Loucy (cell line): ENCODE results near the gene TJP3.
A peak's percentile ranks its signal among the peaks of the same experiment; 100 is the strongest.
"Not testable (repeated sequence)": the region's sequence is repeated elsewhere in the genome, so short reads cannot be mapped to it uniquely, and the experiment has no call there.

Experiments
- H2AFZ ChIP-seq: fragments of 200-600 bp; sonication (generic); 2 replicates; pipeline ENCODE4 v1.6.0; 2016; ENCODE audit warnings: antibody characterized with exemption, mild to moderate bottlenecking, low read length, moderate library complexity
- H3F3A ChIP-seq: fragments of 200-600 bp; 2 replicates; pipeline ENCODE4 v1.6.0; 2016; ENCODE audit warnings: antibody characterized with exemption, low read depth, mild to moderate bottlenecking
- H3K27me3 ChIP-seq: fragments of 200-600 bp; sonication (generic); 2 replicates; pipeline ENCODE4 v1.6.1; 2014; ENCODE audit warnings: low read length, mild to moderate bottlenecking; ENCODE audit not compliant: insufficient read depth, poor library complexity, severe bottlenecking
- H3K36me3 ChIP-seq: fragments of 200-600 bp; sonication (generic); 2 replicates; pipeline ENCODE4 v1.6.1; 2016; ENCODE audit warnings: low read length; ENCODE audit not compliant: insufficient read depth
- H3K4me1 ChIP-seq: fragments of 200-600 bp; sonication (generic); 2 replicates; pipeline ENCODE4 v1.5.1; 2014; ENCODE audit warnings: low read length, mild to moderate bottlenecking; ENCODE audit not compliant: insufficient read depth, poor library complexity, severe bottlenecking
- H3K4me2 ChIP-seq: fragments of 200-600 bp; sonication (generic); 2 replicates; pipeline ENCODE4 v1.6.0; 2014; ENCODE audit warnings: antibody characterized with exemption, low read length, low read depth, mild to moderate bottlenecking; ENCODE audit not compliant: poor library complexity, severe bottlenecking
- H3K4me3 ChIP-seq: fragments of 200-600 bp; sonication (generic); 2 replicates; pipeline ENCODE4 v1.5.1; 2014; ENCODE audit warnings: low read length, mild to moderate bottlenecking, mixed read lengths; ENCODE audit not compliant: poor library complexity, severe bottlenecking
- H3K79me2 ChIP-seq: fragments of 200-600 bp; sonication (generic); 2 replicates; pipeline ENCODE4 v1.6.1; 2014; ENCODE audit warnings: low read length; ENCODE audit not compliant: insufficient read depth
- H3K9ac ChIP-seq: fragments of 200-600 bp; sonication (generic); 2 replicates; pipeline ENCODE4 v1.6.0; 2014; ENCODE audit warnings: mild to moderate bottlenecking, low read depth, low read length, moderate library complexity; ENCODE audit not compliant: poor library complexity, severe bottlenecking
- H3K9me2 ChIP-seq: fragments of 200-600 bp; sonication (generic); replicated peaks from 2 replicates; pipeline ENCODE4 v1.6.1; 2016; ENCODE audit warnings: low read depth, low read length, mixed read lengths
- H3K9me3 ChIP-seq: fragments of 200-600 bp; sonication (generic); 2 replicates; pipeline ENCODE4 v1.6.1; 2014; ENCODE audit warnings: mild to moderate bottlenecking, antibody characterized with exemption, low read length, low read depth; ENCODE audit not compliant: insufficient read depth
- H4K20me1 ChIP-seq: fragments of 200-600 bp; sonication (generic); 2 replicates; pipeline ENCODE4 v1.6.0; 2014; ENCODE audit warnings: antibody characterized with exemption, low read length, mild to moderate bottlenecking; ENCODE audit not compliant: insufficient read depth, poor library complexity, severe bottlenecking
- CTCF ChIP-seq: fragments of 200-600 bp; sonication (generic); conservative IDR thresholded peaks from 2 replicates; pipeline ENCODE4 v1.5.1; 2014; ENCODE audit warnings: mild to moderate bottlenecking, antibody characterized with exemption, low read length
- EZH2phosphoT487 ChIP-seq: fragments of 200-600 bp; IDR thresholded peaks from 2 replicates; pipeline ENCODE4 v1.6.1; 2018; ENCODE audit warnings: antibody characterized with exemption, mild to moderate bottlenecking, moderate library complexity, borderline replicate concordance

TJP3 gene

GRCh38 chr19:3762501-3763459 is 54.6 kb downstream of the TJP3 start, which contains the start of gene MRPL54:
TSS of gene MRPL54 (plus strand) at chr19:3762682. CDS start at chr19:3762701, 19 bp downstream.
- H3K4me2 ChIP-seq: peak within 1 kb of the TSS; percentile 96
- no peaks in the 10 kb centered on the region for H3K9me2 ChIP-seq
- H3K79me2 ChIP-seq: peaks cover 32% of the 10 kb centered on the region
- peak within 1 kb of the TSS; percentile 98 for H2AFZ ChIP-seq
- TF ChIP-seq CTCF: no peak
- no peak for TF ChIP-seq EZH2phosphoT487
- no peaks in the 10 kb centered on the region for H3K27me3 ChIP-seq
- H4K20me1 ChIP-seq: no peaks in the 10 kb centered on the region
- peaks cover 23% of the 10 kb centered on the region for H3K4me1 ChIP-seq
- H3K36me3 ChIP-seq: peaks cover 6% of the 10 kb centered on the region; the same call in 1 of the 2 replicates
- no peaks in the 10 kb centered on the region for H3K9me3 ChIP-seq
- peak within 1 kb of the TSS; percentile 96 for H3K9ac ChIP-seq
- H3F3A ChIP-seq: 0 out of 2 replicates have a peak, but pooled peaks cover 2% of the 10 kb centered on the region
- peak within 1 kb of the TSS; percentile 98 for H3K4me3 ChIP-seq

- H2AFZ ChIP-seq: no peak overlapping the region
- H3K9me3 ChIP-seq: no peaks in the 10 kb centered on the region
- no peak overlapping the region for H3K9ac ChIP-seq
- no peak for TF ChIP-seq EZH2phosphoT487
- TF ChIP-seq CTCF: no peak
- H3K4me1 ChIP-seq: peaks cover 16% of the 10 kb centered on the region
- no peaks in the 10 kb centered on the region for H3K9me2 ChIP-seq
- H3K4me3 ChIP-seq: no peak overlapping the region
- H3K36me3 ChIP-seq: peaks cover 10% of the 10 kb centered on the region; the same call in 1 of the 2 replicates
- 0 out of 2 replicates have a peak, but pooled peaks cover 2% of the 10 kb centered on the region for H3F3A ChIP-seq
- no peaks in the 10 kb centered on the region for H3K27me3 ChIP-seq
- peaks cover 18% of the 10 kb centered on the region for H3K79me2 ChIP-seq
- no peaks in the 10 kb centered on the region for H4K20me1 ChIP-seq
- no peak overlapping the region for H3K4me2 ChIP-seq
Observed at GRCh38 chr19:3765121-3765520, 56.9 kb downstream of the TJP3 start.

GRCh38 chr19:3765757-3766156 is 57.6 kb downstream of the TJP3 start:
- H4K20me1 ChIP-seq, H3K9me3 ChIP-seq, H3K27me3 ChIP-seq, H3K9me2 ChIP-seq, H3K4me3 ChIP-seq, H3F3A ChIP-seq, H2AFZ ChIP-seq, H3K36me3 ChIP-seq, H3K4me2 ChIP-seq, H3K9ac ChIP-seq: not testable (repeated sequence)
- H3K4me1 ChIP-seq: peaks cover 14% of the 10 kb centered on the region
- H3K79me2 ChIP-seq: peaks cover 12% of the 10 kb centered on the region
